ENCODE data around the gene CTNND1. TPM values are rescaled to one million over a fixed set of nuclear protein-coding genes. Genes with fewer than 3 reads are reported as not detected.

CTNND1 gene
- total and polyA plus RNA-seq, 7 experiments from 2014 or later, result 0.80 to 32.0 (median 13.4) TPM

GRCh38 chr11:57764972-57765371 lies 3.4 kb downstream of the CTNND1 start:
- Mint-ChIP-seq H3K4me3 (no peak overlapping the region), H3K9me3 (no peaks in the 10 kb centered on the region), H3K27me3 (peaks cover 0 to 5% (median 0%) of the 10 kb centered on the region in 5 donors), H3K4me1 (peaks cover 15 to 38% (median 26%) of the 10 kb centered on the region in 7 donors), H3K27ac (no peak overlapping the region), H3K36me3 (peaks cover 0 to 19% (median 5%) of the 10 kb centered on the region in 5 donors)
- no peak for ATAC-seq
- no peaks in the 10 kb centered on the region for H3K36me3 ChIP-seq (ENCODE audit: control insufficient read depth in 2 of 3, insufficient read depth in 3 of 3, low read length in 3 of 3)
- H3K4me3 ChIP-seq (ENCODE audit: low read length), result no peak overlapping the region
- DNase-seq, result no peak
- no peaks in the 10 kb centered on the region for H3K9me3 ChIP-seq (ENCODE audit: control insufficient read depth in 2 of 3, low read length in 3 of 3)
- CTCF ChIA-PET, result interaction anchor here (2.9 kb wide), 1 partner anchor 36 kb away, joined by 14 read pairs; no protein-coding TSS in a partner anchor
- H3K27me3 ChIP-seq (ENCODE audit: control insufficient read depth in 2 of 2, insufficient read depth in 2 of 2, low read length in 2 of 2), result no peaks in the 10 kb centered on the region
- intact Hi-C loops (cut with micrococcal nuclease), result no loop called here
- H3K4me1 ChIP-seq (ENCODE audit: control insufficient read depth in 2 of 2, insufficient read depth in 2 of 2, low read length in 2 of 2), result peaks cover 0 to 11% of the 10 kb centered on the region in 2 donors
- POLR2A ChIA-PET, result interaction anchor here (1.3 kb wide), 1 partner anchor 23 kb away, joined by 5 read pairs; no protein-coding TSS in a partner anchor
- H3K27ac ChIP-seq (ENCODE audit: low read depth, low read length), result no peak overlapping the region

GRCh38 chr11:57770793-57771192 lies 9.2 kb downstream of the CTNND1 start:
- intact Hi-C loops (cut with micrococcal nuclease), result no loop called here
- ChIA-PET POLR2A (interaction anchor here (0.6 kb wide), 1 partner anchor 1151 kb away, joined by 3 read pairs; no protein-coding TSS in a partner anchor), CTCF (no interaction called here)
- DNase-seq (no peak), ATAC-seq (no peak)
- H3K4me3 Mint-ChIP-seq, result peak overlapping the region in 1 of 10 donors; percentile 35
- H3K4me3 ChIP-seq (ENCODE audit: low read length), result no peak overlapping the region
- no peaks in the 10 kb centered on the region for H3K27me3 Mint-ChIP-seq
- H3K27ac Mint-ChIP-seq, result peak overlapping the region in 2 of 9 donors; percentile 25 to 26
- H3K4me1 Mint-ChIP-seq, result peaks cover 5 to 15% (median 10%) of the 10 kb centered on the region in 7 donors
- no peaks in the 10 kb centered on the region for H3K9me3 Mint-ChIP-seq
- no peaks in the 10 kb centered on the region for H3K27me3 ChIP-seq (ENCODE audit: control insufficient read depth in 2 of 2, insufficient read depth in 2 of 2, low read length in 2 of 2)
- H3K36me3 Mint-ChIP-seq, result peaks cover 4 to 22% (median 5%) of the 10 kb centered on the region in 5 donors
- H3K9me3 ChIP-seq (ENCODE audit: control insufficient read depth in 2 of 3, low read length in 3 of 3), result no peaks in the 10 kb centered on the region
- H3K27ac ChIP-seq (ENCODE audit: low read depth, low read length), result no peak overlapping the region
- H3K4me1 ChIP-seq (ENCODE audit: control insufficient read depth in 2 of 2, insufficient read depth in 2 of 2, low read length in 2 of 2), result no peaks in the 10 kb centered on the region
- H3K36me3 ChIP-seq (ENCODE audit: control insufficient read depth in 2 of 3, insufficient read depth in 3 of 3, low read length in 3 of 3), result no peaks in the 10 kb centered on the region

GRCh38 chr11:57771365-57771764 lies 9.8 kb downstream of the CTNND1 start:
- Mint-ChIP-seq H3K27ac (no peak overlapping the region), H3K9me3 (no peaks in the 10 kb centered on the region), H3K27me3 (no peaks in the 10 kb centered on the region), H3K36me3 (peaks cover 4 to 23% (median 5%) of the 10 kb centered on the region in 5 donors), H3K4me3 (no peak overlapping the region), H3K4me1 (peaks cover 5 to 15% (median 12%) of the 10 kb centered on the region in 7 donors)
- ChIA-PET POLR2A (no interaction called here), CTCF (interaction anchor here (1.1 kb wide), 1 partner anchor 29 kb away, joined by 7 read pairs; no protein-coding TSS in a partner anchor)
- no peaks in the 10 kb centered on the region for H3K4me1 ChIP-seq (ENCODE audit: control insufficient read depth in 2 of 2, insufficient read depth in 2 of 2, low read length in 2 of 2)
- ATAC-seq (no peak), DNase-seq (no peak)
- no peak overlapping the region for H3K4me3 ChIP-seq (ENCODE audit: low read length)
- H3K9me3 ChIP-seq (ENCODE audit: control insufficient read depth in 2 of 3, low read length in 3 of 3), result no peaks in the 10 kb centered on the region
- H3K36me3 ChIP-seq (ENCODE audit: control insufficient read depth in 2 of 3, insufficient read depth in 3 of 3, low read length in 3 of 3), result no peaks in the 10 kb centered on the region
- no peak overlapping the region for H3K27ac ChIP-seq (ENCODE audit: low read depth, low read length)
- H3K27me3 ChIP-seq (ENCODE audit: control insufficient read depth in 2 of 2, insufficient read depth in 2 of 2, low read length in 2 of 2), result no peaks in the 10 kb centered on the region
- intact Hi-C loops (cut with micrococcal nuclease), result no loop called here

- no peak overlapping the region for H3K4me3 Mint-ChIP-seq
- ATAC-seq (no peak), DNase-seq (no peak)
- intact Hi-C loops (cut with micrococcal nuclease), result no loop called here
- peaks cover 5 to 19% (median 12%) of the 10 kb centered on the region in 7 donors for H3K4me1 Mint-ChIP-seq
- ChIA-PET POLR2A (no interaction called here), CTCF (interaction anchor here (0.7 kb wide), 1 partner anchor 1890 kb away, joined by 3 read pairs; no protein-coding TSS in a partner anchor)
- H3K27me3 Mint-ChIP-seq, result no peaks in the 10 kb centered on the region
- Histone ChIP-seq H3K36me3 (ENCODE audit: control insufficient read depth in 2 of 3, insufficient read depth in 3 of 3, low read length in 3 of 3) (no peaks in the 10 kb centered on the region), H3K27ac (ENCODE audit: low read depth, low read length) (no peak overlapping the region), H3K27me3 (ENCODE audit: control insufficient read depth in 2 of 2, insufficient read depth in 2 of 2, low read length in 2 of 2) (no peaks in the 10 kb centered on the region), H3K4me1 (ENCODE audit: control insufficient read depth in 2 of 2, insufficient read depth in 2 of 2, low read length in 2 of 2) (no peaks in the 10 kb centered on the region), H3K9me3 (ENCODE audit: control insufficient read depth in 2 of 3, low read length in 3 of 3) (no peaks in the 10 kb centered on the region), H3K4me3 (ENCODE audit: low read length) (no peak overlapping the region)
- peaks cover 3 to 14% (median 5%) of the 10 kb centered on the region in 5 donors for H3K36me3 Mint-ChIP-seq
- no peak overlapping the region for H3K27ac Mint-ChIP-seq
- H3K9me3 Mint-ChIP-seq, result no peaks in the 10 kb centered on the region
Observed at GRCh38 chr11:57772562-57772961, 11.0 kb downstream of the CTNND1 start.

- ChIA-PET CTCF (interaction anchor here (0.6 kb wide), 1 partner anchor 72 kb away, joined by 3 read pairs; no protein-coding TSS in a partner anchor), POLR2A (interaction anchor here (0.7 kb wide), 1 partner anchor 803 kb away, joined by 4 read pairs; no protein-coding TSS in a partner anchor)
Observed at GRCh38 chr11:57773026-57773598, 11.5 kb downstream of the CTNND1 start.

GRCh38 chr11:57775491-57775890 lies 13.9 kb downstream of the CTNND1 start:
- Mint-ChIP-seq H3K9me3 (no peaks in the 10 kb centered on the region), H3K27me3 (no peaks in the 10 kb centered on the region), H3K27ac (peak overlapping the region in 1 of 9 donors; percentile 65), H3K36me3 (peaks cover 0 to 9% (median 4%) of the 10 kb centered on the region in 5 donors), H3K4me3 (no peak overlapping the region), H3K4me1 (peaks cover 17 to 29% (median 21%) of the 10 kb centered on the region in 7 donors)
- H3K27me3 ChIP-seq (ENCODE audit: control insufficient read depth in 2 of 2, insufficient read depth in 2 of 2, low read length in 2 of 2), result no peaks in the 10 kb centered on the region
- H3K4me1 ChIP-seq (ENCODE audit: control insufficient read depth in 2 of 2, insufficient read depth in 2 of 2, low read length in 2 of 2), result no peaks in the 10 kb centered on the region
- DNase-seq (no peak), ATAC-seq (no peak)
- H3K9me3 ChIP-seq (ENCODE audit: control insufficient read depth in 2 of 3, low read length in 3 of 3), result no peaks in the 10 kb centered on the region
- ChIA-PET CTCF (no interaction called here), POLR2A (no interaction called here)
- H3K4me3 ChIP-seq (ENCODE audit: low read length), result no peak overlapping the region
- no peaks in the 10 kb centered on the region for H3K36me3 ChIP-seq (ENCODE audit: control insufficient read depth in 2 of 3, insufficient read depth in 3 of 3, low read length in 3 of 3)
- intact Hi-C loops (cut with micrococcal nuclease), result no loop called here
- no peak overlapping the region for H3K27ac ChIP-seq (ENCODE audit: low read depth, low read length)

More at GRCh38 chr11:57773026-57773598, 11.5 kb downstream of the CTNND1 start:
- Histone ChIP-seq H3K27ac (ENCODE audit: low read depth, low read length) (no peak overlapping the region), H3K36me3 (ENCODE audit: control insufficient read depth in 2 of 3, insufficient read depth in 3 of 3, low read length in 3 of 3) (no peaks in the 10 kb centered on the region), H3K9me3 (ENCODE audit: control insufficient read depth in 2 of 3, low read length in 3 of 3) (no peaks in the 10 kb centered on the region), H3K27me3 (ENCODE audit: control insufficient read depth in 2 of 2, insufficient read depth in 2 of 2, low read length in 2 of 2) (no peaks in the 10 kb centered on the region), H3K4me1 (ENCODE audit: control insufficient read depth in 2 of 2, insufficient read depth in 2 of 2, low read length in 2 of 2) (no peaks in the 10 kb centered on the region), H3K4me3 (ENCODE audit: low read length) (no peak overlapping the region)
- H3K27me3 Mint-ChIP-seq, result no peaks in the 10 kb centered on the region
- H3K4me1 Mint-ChIP-seq, result peaks cover 7 to 19% (median 13%) of the 10 kb centered on the region in 7 donors
- intact Hi-C loops (cut with micrococcal nuclease), result no loop called here
- no peak for ATAC-seq
- no peak overlapping the region for H3K4me3 Mint-ChIP-seq
- H3K36me3 Mint-ChIP-seq, result peaks cover 3 to 14% (median 5%) of the 10 kb centered on the region in 5 donors
- H3K27ac Mint-ChIP-seq, result no peak overlapping the region
- DNase-seq, result no peak
- H3K9me3 Mint-ChIP-seq, result no peaks in the 10 kb centered on the region

Data from naive thymus-derived CD4-positive, alpha-beta T cell (primary cell).